Chondrocyte (in vitro differentiated cells): ENCODE measurements around the gene NRXN2. TPM values are rescaled to one million over a fixed set of nuclear protein-coding genes. Genes with fewer than 3 reads are reported as not detected.
A peak's percentile ranks its signal among the peaks of the same experiment; 100 is the strongest.

Source experiments
- DNase-seq: peaks from one replicate; pipeline ENCODE4 v3.0.0; 2021; ENCODE audit warnings: mixed read lengths, low spot score
- H3K27ac Mint-ChIP-seq: one replicate; pipeline ENCODE4 v1.8.0; 2021; ENCODE audit warnings: mild to moderate bottlenecking, moderate library complexity, mixed read lengths; ENCODE audit not compliant: unreplicated experiment
- H3K27me3 Mint-ChIP-seq: 2 replicates; pipeline ENCODE4 v1.8.0; 2021; ENCODE audit warnings: low read depth, mixed read lengths
- H3K36me3 Mint-ChIP-seq: 2 replicates; pipeline ENCODE4 v1.8.0; 2021; ENCODE audit warnings: low read depth, mixed read lengths
- H3K4me1 Mint-ChIP-seq: 2 replicates; pipeline ENCODE4 v1.8.0; 2021; ENCODE audit warnings: low read depth, mild to moderate bottlenecking, mixed read lengths
- H3K4me3 Mint-ChIP-seq: one replicate; pipeline ENCODE4 v1.8.0; 2021; ENCODE audit warnings: mild to moderate bottlenecking, moderate library complexity, mixed read lengths; ENCODE audit not compliant: unreplicated experiment
- H3K9me3 Mint-ChIP-seq: 2 replicates; pipeline ENCODE4 v1.8.0; 2021; ENCODE audit warnings: low read depth, mixed read lengths
- CTCF ChIP-seq: fragments of 200-600 bp; sonication (generic); IDR thresholded peaks from 2 replicates; pipeline ENCODE4 v1.5.0; 2021; ENCODE audit warnings: antibody characterized with exemption, mild to moderate bottlenecking, moderate library complexity
- total RNA-seq: library from RNA; stranded (reverse); gene quantifications from 3 replicates; pipeline ENCODE4 v1.2.1, GENCODE V29; 2021

Gene NRXN2
- total RNA-seq, 1 donor from 2014 or later, result 1.8 TPM

- H3K9me3 Mint-ChIP-seq, result no peaks in the 10 kb centered on the region
- H3K4me1 Mint-ChIP-seq, result peaks cover 37% of the 10 kb centered on the region
- DNase-seq, result peak; percentile 40
- H3K4me3 Mint-ChIP-seq, result no peak overlapping the region
- peaks cover 52% of the 10 kb centered on the region for H3K36me3 Mint-ChIP-seq
- H3K27me3 Mint-ChIP-seq, result no peaks in the 10 kb centered on the region
- peak overlapping the region; percentile 43 for H3K27ac Mint-ChIP-seq
- no peak for TF ChIP-seq CTCF
Observed at GRCh38 chr11:64764753-64765152, 41.8 kb upstream of the NRXN2 start.

- Mint-ChIP-seq H3K27ac (peak overlapping the region; percentile 43), H3K36me3 (peaks cover 47% of the 10 kb centered on the region), H3K9me3 (no peaks in the 10 kb centered on the region), H3K4me3 (no peak overlapping the region), H3K27me3 (no peaks in the 10 kb centered on the region), H3K4me1 (peaks cover 43% of the 10 kb centered on the region)
- peak; percentile 47 for DNase-seq
- TF ChIP-seq CTCF, result no peak
Observed at GRCh38 chr11:64764040-64764611, 41.1 kb upstream of the NRXN2 start.

- H3K4me3 Mint-ChIP-seq, result no peak overlapping the region
- TF ChIP-seq CTCF, result no peak
- peaks cover 43% of the 10 kb centered on the region for H3K4me1 Mint-ChIP-seq
- DNase-seq, result peak; percentile 49
- H3K36me3 Mint-ChIP-seq, result peaks cover 42% of the 10 kb centered on the region
- H3K27me3 Mint-ChIP-seq, result no peaks in the 10 kb centered on the region
- peak overlapping the region; percentile 43 for H3K27ac Mint-ChIP-seq
- no peaks in the 10 kb centered on the region for H3K9me3 Mint-ChIP-seq
Observed at GRCh38 chr11:64763526-64764039, 40.6 kb upstream of the NRXN2 start.

GRCh38 chr11:64762674-64763525 is 39.9 kb upstream of the NRXN2 start:
- no peak overlapping the region for H3K4me3 Mint-ChIP-seq
- peak; percentile 41 for DNase-seq
- H3K27ac Mint-ChIP-seq, result peak overlapping the region; percentile 32
- H3K27me3 Mint-ChIP-seq, result no peaks in the 10 kb centered on the region
- no peaks in the 10 kb centered on the region for H3K9me3 Mint-ChIP-seq
- H3K36me3 Mint-ChIP-seq, result peaks cover 35% of the 10 kb centered on the region
- no peak for TF ChIP-seq CTCF
- H3K4me1 Mint-ChIP-seq, result peaks cover 43% of the 10 kb centered on the region

GRCh38 chr11:64762277-64762673 is 39.3 kb upstream of the NRXN2 start:
- no peak for TF ChIP-seq CTCF
- H3K36me3 Mint-ChIP-seq, result peaks cover 30% of the 10 kb centered on the region
- H3K4me3 Mint-ChIP-seq, result no peak overlapping the region
- peak overlapping the region; percentile 41 for H3K27ac Mint-ChIP-seq
- peaks cover 43% of the 10 kb centered on the region for H3K4me1 Mint-ChIP-seq
- H3K9me3 Mint-ChIP-seq, result no peaks in the 10 kb centered on the region
- no peak for DNase-seq
- H3K27me3 Mint-ChIP-seq, result no peaks in the 10 kb centered on the region
